HG03571 (cell line): ENCODE measurements around the gene MAP3K21.

Experiments
- ATAC-seq: cut with Tn5 transposase; IDR thresholded peaks from one replicate; pipeline ENCODE4 v1.9.1; 2021; ENCODE audit not compliant: unreplicated experiment

MAP3K21 gene

GRCh38 chr1:233386336-233386735, 58.8 kb downstream of the MAP3K21 start:
- ATAC-seq, result no peak

GRCh38 chr1:233387585-233387984, 60.1 kb downstream of the MAP3K21 start:
- no peak for ATAC-seq

- no peak for ATAC-seq
Observed at GRCh38 chr1:233389169-233389568, 61.6 kb downstream of the MAP3K21 start.

GRCh38 chr1:233389893-233390292, 62.4 kb downstream of the MAP3K21 start:
- no peak for ATAC-seq

- ATAC-seq, result no peak
Observed at GRCh38 chr1:233390842-233391737, 63.6 kb downstream of the MAP3K21 start.

GRCh38 chr1:233393084-233393840, 65.7 kb downstream of the MAP3K21 start:
- no peak for ATAC-seq

- ATAC-seq, result no peak
Observed at GRCh38 chr1:233393926-233394680, 66.6 kb downstream of the MAP3K21 start.

GRCh38 chr1:233394860-233395717, 67.6 kb downstream of the MAP3K21 start:
- no peak for ATAC-seq

GRCh38 chr1:233395863-233396646, 68.5 kb downstream of the MAP3K21 start:
- no peak for ATAC-seq

GRCh38 chr1:233406339-233406960, 78.9 kb downstream of the MAP3K21 start:
- no peak for ATAC-seq

- ATAC-seq, result no peak
Observed at GRCh38 chr1:233406994-233407631, 79.6 kb downstream of the MAP3K21 start.

- no peak for ATAC-seq
Observed at GRCh38 chr1:233409540-233409939, 82.0 kb downstream of the MAP3K21 start.

- no peak for ATAC-seq
Observed at GRCh38 chr1:233410906-233411305, 83.4 kb downstream of the MAP3K21 start.

GRCh38 chr1:233412812-233413211, 85.3 kb downstream of the MAP3K21 start:
- no peak for ATAC-seq

- ATAC-seq, result no peak
Observed at GRCh38 chr1:233421293-233421692, 93.8 kb downstream of the MAP3K21 start.

GRCh38 chr1:233424779-233425178, 97.3 kb downstream of the MAP3K21 start:
- ATAC-seq, result no peak

- no peak for ATAC-seq
Observed at GRCh38 chr1:233427907-233428306, 100.4 kb downstream of the MAP3K21 start.

GRCh38 chr1:233431753-233432403, 104.4 kb downstream of the MAP3K21 start:
- no peak for ATAC-seq
